Measurements from ENCODE around the gene ASF1B. TPM values are rescaled to one million over a fixed set of nuclear protein-coding genes. Genes with fewer than 3 reads are reported as not detected.

The ASF1B gene
- total RNA-seq, 1 experiment from 2014 or later: 78.1 TPM

DNA sequence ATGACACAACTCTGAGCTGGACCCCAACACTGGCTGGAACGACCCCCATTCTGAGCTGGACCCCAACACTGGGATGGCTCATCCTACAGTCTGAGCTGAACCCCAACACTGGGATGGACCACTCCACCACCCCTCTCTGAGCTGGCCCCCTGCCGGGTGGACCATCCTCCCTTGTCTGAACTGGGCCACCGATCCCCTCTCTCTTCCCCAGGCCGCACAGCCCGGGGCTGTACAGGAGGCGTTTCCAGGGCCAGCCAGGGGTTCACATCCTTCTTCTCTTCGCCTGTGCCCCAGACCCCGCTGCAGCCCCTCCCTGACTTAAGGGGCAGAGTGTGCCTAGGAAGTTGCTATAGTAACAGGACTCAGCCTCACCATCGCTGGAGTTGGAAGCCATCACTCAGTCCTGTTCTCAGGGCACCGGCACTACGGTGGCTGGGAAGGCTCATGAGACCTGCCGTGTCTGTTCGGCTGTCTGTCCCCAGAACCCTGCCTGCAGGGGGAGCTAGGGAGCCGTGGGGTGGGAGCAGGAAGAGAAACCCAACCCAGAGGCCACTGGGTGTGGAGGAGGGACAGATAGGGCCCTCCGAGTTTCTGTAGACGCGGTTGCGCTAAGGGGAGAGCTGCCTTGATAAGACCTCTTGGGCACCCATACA is 22.5 kb downstream of the ASF1B start:
- Histone ChIP-seq H3K4me2 (ENCODE audit: low read length) (peak overlapping the region; percentile 89), H3K4me3 (replicated peaks in 1 of 2; ENCODE audit: low read depth in 1 of 2, low read length in 2 of 2) (peak overlapping the region; percentile 81 to 88), H3K9ac (ENCODE audit: low read length) (peak overlapping the region; percentile 82), H4K20me1 (ENCODE audit: insufficient read depth) (no peaks in the 10 kb centered on the region), H3K9me2 (ENCODE audit: insufficient read depth) (no peaks in the 10 kb centered on the region), H3K4me1 (ENCODE audit: control insufficient read depth in 1 of 2, insufficient read depth in 2 of 2, low read length in 2 of 2) (peaks cover 31 to 46% of the 10 kb centered on the region in 2 experiments), H2AFZ (ENCODE audit: low read depth, low read length, poor library complexity, severe bottlenecking) (no peak overlapping the region), H3K27ac (ENCODE audit: low read depth, low read length) (peak overlapping the region; percentile 68), H3K27me3 (ENCODE audit: insufficient read depth, low read length) (no peaks in the 10 kb centered on the region), H3K79me2 (ENCODE audit: insufficient read depth, low read length) (peaks cover 27% of the 10 kb centered on the region), H3K9me3 (ENCODE audit: control insufficient read depth in 1 of 2, insufficient read depth in 1 of 2, low read depth in 1 of 2, low read length in 2 of 2) (no peaks in the 10 kb centered on the region), H3K36me3 (ENCODE audit: control insufficient read depth in 1 of 2, insufficient read depth in 2 of 2, low read length in 2 of 2) (no peaks in the 10 kb centered on the region; a peak in 1 of 4 replicates)
- ChIA-PET RAD21 (ENCODE audit: low non-redundant PET in 1 of 2, low total read pairs in 2 of 2, uncharacterized antibody in 2 of 2, unreplicated experiment in 2 of 2) (no interaction called here), POLR2A (no interaction called here), CTCF (interaction anchor here (0.6 to 3.2 kb wide), 9 partner anchors 23 to 267 kb away, joined by 3 to 18 read pairs (median 3); partner anchors contain the start of genes ADGRE5, ASF1B, MISP3 and RFX1)
- intact Hi-C loops (cut with micrococcal nuclease): loop anchor here (1.0 to 5.0 kb wide), 2 partner anchors 42 to 234 kb away; partner anchors contain the start of gene MISP3
- peak; percentile 87 for DNase-seq (ENCODE audit: low read depth, low spot score)
- ATAC-seq: peak; percentile 30
- BruUV-seq (replicated peaks): no TSS peak
- TF ChIP-seq SIN3A (IDR thresholded peaks at IDR 0.05; ENCODE audit: low read depth) (no peak), TCF7L2 (IDR thresholded peaks at IDR 0.05; ENCODE audit: borderline replicate concordance, extremely low read depth, insufficient read depth, insufficient read length) (no peak), CBX3 (IDR thresholded peaks at IDR 0.05; ENCODE audit: low read depth) (no peak; the same call in 1 of the 2 replicates), ELF1 (IDR thresholded peaks at IDR 0.05; ENCODE audit: borderline replicate concordance, low read depth) (no peak), JUND (IDR thresholded peaks at IDR 0.05) (no peak), FOSL1 (IDR thresholded peaks at IDR 0.05; ENCODE audit: low read depth) (no peak), SP1 (IDR thresholded peaks at IDR 0.05; ENCODE audit: low read depth) (peak; percentile 61), SRF (IDR thresholded peaks at IDR 0.05; ENCODE audit: low read depth) (no peak), RAD21 (IDR thresholded peaks at IDR 0.05; ENCODE audit: low read depth) (peak; percentile 39; the same call in 1 of the 2 replicates), CEBPB (IDR thresholded peaks at IDR 0.05; ENCODE audit: low read depth) (no peak), YY1 (IDR thresholded peaks at IDR 0.05; ENCODE audit: extremely low read depth, insufficient replicate concordance, low read depth, low read length) (peak; percentile 91), POLR2AphosphoS5 (IDR thresholded peaks at IDR 0.05; ENCODE audit: low read depth, low read length) (peak; percentile 57; the same call in 1 of the 2 replicates), EZH2phosphoT487 (IDR thresholded peaks at IDR 0.05; ENCODE audit: borderline replicate concordance) (no peak), POLR2A (IDR thresholded peaks at IDR 0.05; ENCODE audit: borderline replicate concordance, extremely low read depth, insufficient read depth, insufficient read length) (no peak), ZFX (IDR thresholded peaks at IDR 0.05) (peak; percentile 46; the same call in 1 of the 2 replicates), ZNF274 (IDR thresholded peaks at IDR 0.05; ENCODE audit: low read depth, low read length) (no peak)
- TF ChIP-seq, protein P1, sequence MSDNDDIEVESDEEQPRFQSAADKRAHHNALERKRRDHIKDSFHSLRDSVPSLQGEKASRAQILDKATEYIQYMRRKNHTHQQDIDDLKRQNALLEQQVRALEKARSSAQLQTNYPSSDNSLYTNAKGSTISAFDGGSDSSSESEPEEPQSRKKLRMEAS (IDR thresholded peaks at IDR 0.05): no peak; the same call in 1 of the 2 replicates
- TF ChIP-seq, protein P2, sequence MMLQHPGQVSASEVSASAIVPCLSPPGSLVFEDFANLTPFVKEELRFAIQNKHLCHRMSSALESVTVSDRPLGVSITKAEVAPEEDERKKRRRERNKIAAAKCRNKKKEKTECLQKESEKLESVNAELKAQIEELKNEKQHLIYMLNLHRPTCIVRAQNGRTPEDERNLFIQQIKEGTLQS (IDR thresholded peaks at IDR 0.05): no peak
- TF ChIP-seq, protein P3, sequence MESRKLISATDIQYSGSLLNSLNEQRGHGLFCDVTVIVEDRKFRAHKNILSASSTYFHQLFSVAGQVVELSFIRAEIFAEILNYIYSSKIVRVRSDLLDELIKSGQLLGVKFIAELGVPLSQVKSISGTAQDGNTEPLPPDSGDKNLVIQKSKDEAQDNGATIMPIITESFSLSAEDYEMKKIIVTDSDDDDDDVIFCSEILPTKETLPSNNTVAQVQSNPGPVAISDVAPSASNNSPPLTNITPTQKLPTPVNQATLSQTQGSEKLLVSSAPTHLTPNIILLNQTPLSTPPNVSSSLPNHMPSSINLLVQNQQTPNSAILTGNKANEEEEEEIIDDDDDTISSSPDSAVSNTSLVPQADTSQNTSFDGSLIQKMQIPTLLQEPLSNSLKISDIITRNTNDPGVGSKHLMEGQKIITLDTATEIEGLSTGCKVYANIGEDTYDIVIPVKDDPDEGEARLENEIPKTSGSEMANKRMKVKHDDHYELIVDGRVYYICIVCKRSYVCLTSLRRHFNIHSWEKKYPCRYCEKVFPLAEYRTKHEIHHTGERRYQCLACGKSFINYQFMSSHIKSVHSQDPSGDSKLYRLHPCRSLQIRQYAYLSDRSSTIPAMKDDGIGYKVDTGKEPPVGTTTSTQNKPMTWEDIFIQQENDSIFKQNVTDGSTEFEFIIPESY (IDR thresholded peaks at IDR 0.05; ENCODE audit: extremely low read depth, insufficient replicate concordance, low read length): peak; percentile 83
- TF ChIP-seq, protein P4, sequence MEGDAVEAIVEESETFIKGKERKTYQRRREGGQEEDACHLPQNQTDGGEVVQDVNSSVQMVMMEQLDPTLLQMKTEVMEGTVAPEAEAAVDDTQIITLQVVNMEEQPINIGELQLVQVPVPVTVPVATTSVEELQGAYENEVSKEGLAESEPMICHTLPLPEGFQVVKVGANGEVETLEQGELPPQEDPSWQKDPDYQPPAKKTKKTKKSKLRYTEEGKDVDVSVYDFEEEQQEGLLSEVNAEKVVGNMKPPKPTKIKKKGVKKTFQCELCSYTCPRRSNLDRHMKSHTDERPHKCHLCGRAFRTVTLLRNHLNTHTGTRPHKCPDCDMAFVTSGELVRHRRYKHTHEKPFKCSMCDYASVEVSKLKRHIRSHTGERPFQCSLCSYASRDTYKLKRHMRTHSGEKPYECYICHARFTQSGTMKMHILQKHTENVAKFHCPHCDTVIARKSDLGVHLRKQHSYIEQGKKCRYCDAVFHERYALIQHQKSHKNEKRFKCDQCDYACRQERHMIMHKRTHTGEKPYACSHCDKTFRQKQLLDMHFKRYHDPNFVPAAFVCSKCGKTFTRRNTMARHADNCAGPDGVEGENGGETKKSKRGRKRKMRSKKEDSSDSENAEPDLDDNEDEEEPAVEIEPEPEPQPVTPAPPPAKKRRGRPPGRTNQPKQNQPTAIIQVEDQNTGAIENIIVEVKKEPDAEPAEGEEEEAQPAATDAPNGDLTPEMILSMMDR (IDR thresholded peaks at IDR 0.05 in 2 of 3, conservative IDR thresholded peaks at IDR 0.05 in 1 of 3; ENCODE audit: borderline replicate concordance in 1 of 3, insufficient read depth in 1 of 3, low read depth in 2 of 3, low read length in 2 of 3): peak; percentile 81 to 96 (median 89); a peak in 5 of 6 replicates

Data from HCT116 (cell line).